WERI-Rb-1 (cell line): ENCODE results near the gene SLC25A51.

ENCODE experiments used
- DNase-seq: peaks from one replicate; pipeline ENCODE4 v3.0.0-alpha.2; 2020
- H3K27ac ChIP-seq: fragments of 250-450 bp; sonication (Bioruptor Pico); 2 replicates; pipeline ENCODE4 v1.5.1; 2020; ENCODE audit warnings: mild to moderate bottlenecking, moderate library complexity
- H3K27me3 ChIP-seq: fragments of 250-450 bp; sonication (Bioruptor Pico); 2 replicates; pipeline ENCODE4 v1.5.1; 2021; ENCODE audit warnings: mild to moderate bottlenecking, low read depth, moderate library complexity; ENCODE audit not compliant: insufficient read depth, severe bottlenecking
- H3K36me3 ChIP-seq: fragments of 250-450 bp; sonication (Bioruptor Pico); 2 replicates; pipeline ENCODE4 v1.5.1; 2020; ENCODE audit warnings: mild to moderate bottlenecking, moderate library complexity
- H3K4me3 ChIP-seq: 2 replicates; pipeline ENCODE4 v1.5.1; 2011; ENCODE audit warnings: low read depth, mild to moderate bottlenecking, control low read depth, low read length
- H3K9me3 ChIP-seq: fragments of 250-450 bp; sonication (Bioruptor Pico); 2 replicates; pipeline ENCODE4 v1.5.1; 2021; ENCODE audit warnings: mild to moderate bottlenecking, moderate library complexity; ENCODE audit not compliant: severe bottlenecking
- TF ChIP-seq, protein P1 (sequence below): IDR thresholded peaks from 2 replicates; pipeline ENCODE4 v1.5.1; 2011; ENCODE audit warnings: low read depth, mild to moderate bottlenecking, control low read depth, inconsistent platforms, low read length

The SLC25A51 gene

DNA sequence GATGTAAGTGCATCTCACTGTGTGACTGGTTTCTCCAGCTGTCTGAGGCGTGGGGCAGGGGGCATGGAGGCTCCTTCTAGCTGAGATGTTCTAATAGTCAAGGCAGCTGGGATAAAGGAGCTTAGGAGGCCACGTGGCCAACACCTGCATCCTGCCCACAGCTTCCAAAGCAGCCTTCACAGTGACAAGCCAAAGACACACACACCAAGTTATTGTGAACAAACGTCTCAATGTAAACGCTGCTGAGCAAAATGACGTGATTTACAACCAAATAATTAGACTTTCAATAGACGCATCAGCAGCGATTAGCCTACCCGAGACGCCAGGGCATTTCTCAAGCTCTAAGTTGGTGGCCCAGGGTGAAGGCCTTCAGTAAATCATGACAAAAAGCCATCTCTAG, 23.2 kb upstream of the SLC25A51 start:
- TF ChIP-seq, protein P1, sequence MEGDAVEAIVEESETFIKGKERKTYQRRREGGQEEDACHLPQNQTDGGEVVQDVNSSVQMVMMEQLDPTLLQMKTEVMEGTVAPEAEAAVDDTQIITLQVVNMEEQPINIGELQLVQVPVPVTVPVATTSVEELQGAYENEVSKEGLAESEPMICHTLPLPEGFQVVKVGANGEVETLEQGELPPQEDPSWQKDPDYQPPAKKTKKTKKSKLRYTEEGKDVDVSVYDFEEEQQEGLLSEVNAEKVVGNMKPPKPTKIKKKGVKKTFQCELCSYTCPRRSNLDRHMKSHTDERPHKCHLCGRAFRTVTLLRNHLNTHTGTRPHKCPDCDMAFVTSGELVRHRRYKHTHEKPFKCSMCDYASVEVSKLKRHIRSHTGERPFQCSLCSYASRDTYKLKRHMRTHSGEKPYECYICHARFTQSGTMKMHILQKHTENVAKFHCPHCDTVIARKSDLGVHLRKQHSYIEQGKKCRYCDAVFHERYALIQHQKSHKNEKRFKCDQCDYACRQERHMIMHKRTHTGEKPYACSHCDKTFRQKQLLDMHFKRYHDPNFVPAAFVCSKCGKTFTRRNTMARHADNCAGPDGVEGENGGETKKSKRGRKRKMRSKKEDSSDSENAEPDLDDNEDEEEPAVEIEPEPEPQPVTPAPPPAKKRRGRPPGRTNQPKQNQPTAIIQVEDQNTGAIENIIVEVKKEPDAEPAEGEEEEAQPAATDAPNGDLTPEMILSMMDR: no peak
- H3K36me3 ChIP-seq: peaks cover 38% of the 10 kb centered on the region
- H3K4me3 ChIP-seq: no peak overlapping the region
- H3K9me3 ChIP-seq: no peaks in the 10 kb centered on the region
- no peak for DNase-seq
- H3K27ac ChIP-seq: no peak overlapping the region
- no peaks in the 10 kb centered on the region for H3K27me3 ChIP-seq

DNA sequence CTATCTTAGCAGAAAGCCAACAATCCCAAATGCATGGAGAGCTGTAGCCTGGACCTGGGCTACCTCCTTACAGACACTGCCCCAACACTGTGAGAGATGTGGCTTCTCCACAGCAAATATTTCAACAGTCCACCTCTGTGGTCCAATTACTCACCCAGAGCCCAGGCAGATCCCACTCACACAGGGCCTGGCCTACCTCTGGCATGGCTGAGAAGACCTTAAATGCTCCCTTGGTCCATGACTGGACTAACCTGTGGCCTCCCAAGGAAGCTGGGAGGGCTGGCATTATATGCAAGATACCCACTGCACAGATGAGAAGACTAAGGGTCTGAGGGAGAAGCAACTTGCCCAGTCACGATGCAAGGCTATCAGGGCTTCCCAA, 22.8 kb upstream of the SLC25A51 start:
- H3K27ac ChIP-seq: no peak overlapping the region
- no peak for DNase-seq
- TF ChIP-seq, protein P1: no peak

DNA sequence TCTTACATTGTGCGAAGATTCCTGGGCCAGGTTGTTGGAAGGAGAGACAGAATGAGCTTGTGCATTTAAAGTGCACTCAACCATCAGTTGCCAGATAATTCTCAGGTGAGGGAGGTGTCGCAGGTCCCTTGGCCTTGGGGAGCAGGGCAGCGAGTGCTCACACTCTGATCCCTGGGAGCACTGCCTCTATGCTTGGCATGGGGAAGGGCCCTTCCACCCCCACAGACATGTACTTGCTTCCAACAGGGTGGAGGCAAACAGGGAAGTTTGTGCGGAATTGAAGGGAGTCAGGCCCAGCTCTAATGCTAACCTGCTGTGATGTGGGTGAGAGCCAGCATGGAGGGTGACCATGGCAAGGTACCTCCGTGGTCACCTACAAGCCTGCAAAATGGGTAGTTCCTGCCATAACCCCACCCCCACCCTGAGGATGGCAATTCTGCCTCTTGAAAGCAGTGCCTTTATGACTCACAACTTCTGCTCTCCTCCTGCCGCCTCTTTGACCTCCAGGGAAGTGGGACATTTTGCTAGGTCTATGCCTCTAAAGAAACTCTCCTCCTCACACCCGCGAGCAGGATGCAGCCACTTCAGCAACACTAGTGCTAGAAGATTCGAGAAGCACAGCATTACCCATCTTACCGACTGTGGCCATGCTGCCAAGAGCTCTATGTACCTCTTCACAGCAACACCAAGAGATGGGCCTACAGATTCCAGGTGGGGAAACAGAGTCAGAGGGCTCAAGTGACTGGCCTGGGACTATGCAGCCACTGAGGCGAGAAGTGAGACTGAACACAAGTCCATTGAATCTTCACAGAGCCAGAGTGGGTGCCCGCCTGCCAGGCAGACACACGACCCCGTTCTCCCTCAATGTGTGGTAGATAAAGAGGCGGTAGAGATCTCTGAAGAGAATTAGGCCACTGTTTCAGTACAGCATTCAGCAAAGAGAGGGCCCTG, 22.1 kb upstream of the SLC25A51 start:
- Histone ChIP-seq H3K27me3 (no peaks in the 10 kb centered on the region), H3K27ac (no peak overlapping the region), H3K36me3 (peaks cover 43% of the 10 kb centered on the region), H3K4me3 (no peak overlapping the region), H3K9me3 (no peaks in the 10 kb centered on the region)
- no peak for DNase-seq
- TF ChIP-seq, protein P1: no peak

More for the DNA sequence above, 22.8 kb upstream of the SLC25A51 start:
- no peaks in the 10 kb centered on the region for H3K9me3 ChIP-seq
- H3K36me3 ChIP-seq: peaks cover 41% of the 10 kb centered on the region
- no peak overlapping the region for H3K4me3 ChIP-seq
- no peaks in the 10 kb centered on the region for H3K27me3 ChIP-seq

DNA sequence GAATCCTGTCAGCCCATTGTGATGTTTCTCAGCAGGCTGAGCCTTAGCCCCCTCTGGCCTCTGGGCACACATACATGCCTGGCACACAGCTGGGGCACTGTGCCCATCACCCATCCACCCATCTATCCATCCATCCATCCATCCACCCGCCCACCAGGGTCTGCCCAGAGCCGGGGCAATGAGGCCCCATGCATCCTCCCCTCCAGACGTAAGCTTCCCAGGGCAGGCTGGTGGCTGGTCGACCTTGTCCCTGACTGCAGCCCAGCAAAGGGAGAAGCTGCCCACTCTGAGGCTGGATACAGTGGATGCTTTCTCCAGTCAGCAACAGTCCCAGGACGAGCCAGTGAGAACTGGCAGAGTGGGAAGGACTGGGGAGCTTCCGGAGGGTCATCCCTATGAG, 21.1 kb upstream of the SLC25A51 start:
- no peaks in the 10 kb centered on the region for H3K9me3 ChIP-seq
- peaks cover 50% of the 10 kb centered on the region for H3K36me3 ChIP-seq
- no peak for DNase-seq
- no peak overlapping the region for H3K4me3 ChIP-seq
- no peak overlapping the region for H3K27ac ChIP-seq
- H3K27me3 ChIP-seq: no peaks in the 10 kb centered on the region
- TF ChIP-seq, protein P1: no peak

DNA sequence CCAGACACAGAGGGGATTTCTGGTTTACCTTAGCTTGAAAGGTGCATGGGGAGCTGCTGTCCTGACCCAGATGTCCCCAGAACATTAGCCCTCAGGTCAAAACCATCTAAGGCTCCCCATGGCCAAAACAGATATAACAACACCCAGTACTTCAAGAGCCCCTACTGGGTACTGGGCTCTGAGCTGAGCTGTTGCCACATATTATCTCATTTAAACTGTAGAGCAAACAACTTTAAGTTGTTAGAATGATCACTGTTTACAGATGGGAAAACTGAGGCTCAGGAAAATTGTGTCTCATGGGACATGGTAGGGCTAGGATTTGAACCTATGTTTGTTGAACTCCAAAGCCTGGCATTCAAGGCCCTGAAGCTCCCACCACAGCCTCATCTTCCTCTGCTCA, 20.6 kb upstream of the SLC25A51 start:
- TF ChIP-seq, protein P1: no peak
- H3K36me3 ChIP-seq: peaks cover 50% of the 10 kb centered on the region
- DNase-seq: no peak
- H3K9me3 ChIP-seq: no peaks in the 10 kb centered on the region
- no peaks in the 10 kb centered on the region for H3K27me3 ChIP-seq
- no peak overlapping the region for H3K4me3 ChIP-seq
- no peak overlapping the region for H3K27ac ChIP-seq
